Hematopoietic multipotent progenitor cell treated with erythropoietin and hydrocortisone succinate and interleukin-3 and kit ligand, for 4 days (in vitro differentiated cells): ENCODE measurements around the gene ATG16L1.

Experiments
- DNase-seq: peaks from one replicate; pipeline ENCODE4 v3.0.0-alpha.2; 2015

The ATG16L1 gene

GRCh38 chr2:233251306-233252116 lies at the start of gene ATG16L1:
ATG16L1 (plus strand) TSS chr2:233251673; CDS start chr2:233251828, 155 bp downstream.
- DNase-seq = peak; percentile 99

GRCh38 chr2:233202531-233202944 lies 48.9 kb upstream of the ATG16L1 start:
- no peak for DNase-seq

DNA sequence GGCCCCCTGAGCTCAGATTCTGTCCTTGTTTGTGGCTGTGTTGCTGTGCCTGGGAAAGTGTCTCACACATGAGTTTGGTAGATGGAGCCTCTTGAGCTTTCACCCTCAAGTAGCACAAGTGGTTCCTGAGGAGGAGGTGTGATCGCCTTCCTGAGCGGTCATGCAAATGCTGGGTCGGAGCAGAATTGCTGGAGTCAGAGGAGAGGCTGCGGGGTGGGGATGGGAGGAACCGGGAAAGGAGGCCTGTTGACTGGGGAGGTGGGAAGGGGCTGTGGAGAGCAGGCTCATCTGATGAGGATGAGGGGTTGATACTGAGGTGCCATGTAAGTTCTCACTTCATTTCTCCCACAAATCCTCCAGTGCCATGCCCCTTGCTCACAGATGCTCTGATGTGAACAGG lies 48.4 kb upstream of the ATG16L1 start:
- no peak for DNase-seq

DNA sequence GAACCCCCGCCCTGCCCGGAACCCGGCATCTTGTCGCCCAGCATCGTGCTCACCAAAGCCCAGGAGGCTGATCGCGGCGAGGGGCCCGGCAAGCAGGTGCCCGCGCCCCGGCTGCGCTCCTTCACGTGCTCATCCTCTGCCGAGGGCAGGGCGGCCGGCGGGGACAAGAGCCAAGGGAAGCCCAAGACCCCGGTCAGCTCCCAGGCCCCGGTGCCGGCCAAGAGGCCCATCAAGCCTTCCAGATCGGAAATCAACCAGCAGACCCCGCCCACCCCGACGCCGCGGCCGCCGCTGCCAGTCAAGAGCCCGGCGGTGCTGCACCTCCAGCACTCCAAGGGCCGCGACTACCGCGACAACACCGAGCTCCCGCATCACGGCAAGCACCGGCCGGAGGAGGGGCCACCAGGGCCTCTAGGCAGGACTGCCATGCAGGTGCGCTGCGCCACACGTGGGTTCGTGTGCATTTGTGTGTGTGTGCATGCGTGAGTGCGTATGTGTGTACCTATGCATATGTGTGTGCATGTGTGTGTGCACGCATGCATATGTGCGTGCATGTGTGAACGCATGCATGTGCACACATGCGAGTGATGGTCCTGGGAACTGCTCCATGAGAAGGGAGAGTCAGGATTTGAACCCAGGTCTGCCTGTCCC lies 47.1 kb upstream of the ATG16L1 start:
- DNase-seq = no peak

DNA sequence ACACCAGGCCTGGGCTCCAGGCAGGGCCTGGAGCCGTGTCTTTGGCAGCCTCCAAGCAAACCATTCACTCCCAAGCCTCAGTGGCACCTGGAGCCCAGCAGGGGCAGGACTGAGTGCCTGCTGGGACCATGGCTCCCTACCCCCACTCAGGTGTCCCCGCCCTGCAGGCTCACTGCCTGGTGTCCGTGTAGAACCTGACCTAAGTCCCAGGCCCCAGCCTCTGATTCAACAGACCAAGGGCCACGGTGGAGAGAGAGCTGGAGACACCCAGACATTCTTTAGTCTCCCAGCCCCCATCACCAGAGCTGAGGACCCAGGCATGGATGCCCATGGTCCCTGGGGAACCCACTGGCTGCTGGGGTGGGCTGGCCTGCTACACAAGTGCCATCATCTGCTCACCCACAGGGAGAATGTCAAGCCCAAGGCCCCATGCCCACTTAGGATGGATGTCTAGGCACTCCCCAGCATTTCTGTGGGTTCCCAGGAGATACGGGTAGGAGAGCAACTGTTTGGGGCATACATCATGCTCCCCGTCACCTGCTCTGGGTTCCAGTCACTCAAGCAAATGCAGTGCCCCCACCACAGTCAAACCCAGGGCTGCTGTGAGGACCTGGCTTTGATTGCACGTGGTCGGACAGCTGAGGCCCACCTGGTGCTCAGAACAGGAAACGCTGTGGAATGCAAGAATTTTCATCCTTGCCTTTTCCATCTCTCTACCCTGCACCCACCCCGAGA lies 42.9 kb upstream of the ATG16L1 start:
- DNase-seq = no peak

- DNase-seq = no peak
These were observed 42.3 kb upstream of the ATG16L1 start for GRCh38 chr2:233209117-233209532.

DNA sequence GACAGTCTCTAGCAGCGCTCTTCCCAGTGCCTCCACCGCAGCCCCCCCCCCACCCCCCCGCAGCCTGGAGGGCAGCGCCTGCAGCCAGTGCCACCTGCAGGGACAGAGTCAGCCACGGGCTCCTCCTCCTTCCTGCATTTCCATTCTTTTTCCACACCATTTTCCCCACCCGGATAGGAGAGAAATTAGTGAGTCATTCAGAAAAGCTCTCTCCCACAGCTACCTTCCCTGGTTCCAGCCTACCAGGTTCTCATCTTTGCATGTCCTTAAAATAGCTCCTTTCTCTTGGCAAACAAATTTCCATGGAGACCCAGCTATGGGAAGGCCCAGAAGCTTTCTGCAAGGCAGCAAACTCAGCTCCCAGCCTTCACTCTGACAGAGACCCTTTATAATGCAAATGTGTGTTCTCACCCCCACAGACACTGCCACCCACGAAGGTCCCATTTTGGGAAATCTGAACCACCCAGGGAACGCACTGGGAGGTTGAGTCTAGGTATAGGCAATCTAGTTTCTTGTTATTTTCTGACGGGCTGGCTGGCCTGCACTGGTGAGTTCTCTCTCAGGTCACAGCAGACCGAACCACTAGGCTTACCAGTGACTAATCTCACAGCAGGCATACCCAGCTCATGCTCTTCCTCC lies 41.8 kb upstream of the ATG16L1 start:
- DNase-seq = no peak

DNA sequence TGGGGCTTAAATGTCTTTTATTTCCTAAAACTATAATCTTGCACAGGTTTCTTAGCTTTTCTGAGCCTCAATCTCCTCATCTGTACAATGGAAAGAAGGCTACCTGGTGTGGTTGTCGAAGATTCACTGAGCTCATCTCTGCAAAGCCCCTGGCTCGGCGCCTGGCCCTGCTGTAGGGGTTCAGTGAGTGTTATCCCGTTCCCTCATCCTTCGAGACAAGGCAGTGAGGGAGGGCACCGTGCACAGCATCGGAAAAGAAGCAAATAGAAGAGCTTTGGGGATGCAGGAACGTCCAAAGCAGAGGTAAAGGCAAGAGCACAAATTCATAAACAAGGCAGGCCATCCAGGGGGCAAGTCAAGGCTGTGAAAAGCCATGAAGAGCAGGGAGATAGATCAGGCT lies 41.2 kb upstream of the ATG16L1 start:
- no peak for DNase-seq

- DNase-seq = no peak
These were observed 40.5 kb upstream of the ATG16L1 start for GRCh38 chr2:233210843-233211547.

GRCh38 chr2:233211548-233211895 lies 40.0 kb upstream of the ATG16L1 start:
- DNase-seq = no peak

DNA sequence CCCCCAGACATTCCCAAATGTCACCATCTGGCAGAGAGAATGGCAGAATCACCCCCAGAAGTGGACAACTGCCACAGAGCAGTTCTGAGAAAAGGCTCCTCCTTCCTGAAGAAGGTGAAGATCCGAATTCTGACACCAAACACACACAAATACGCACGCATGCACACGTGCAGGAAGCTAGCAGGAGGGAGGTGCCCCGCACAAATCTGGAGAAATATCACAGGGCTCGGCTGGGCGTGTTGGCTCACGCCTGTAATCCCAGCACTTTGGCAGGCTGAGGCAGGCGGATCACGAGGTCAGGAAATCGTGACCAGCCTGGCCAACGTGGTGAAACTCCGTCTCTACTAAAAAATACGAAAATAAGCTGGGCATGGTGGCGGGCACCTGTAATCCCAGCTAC lies 38.5 kb upstream of the ATG16L1 start:
- no peak for DNase-seq

GRCh38 chr2:233213975-233214374 lies 37.5 kb upstream of the ATG16L1 start:
- no peak for DNase-seq

DNA sequence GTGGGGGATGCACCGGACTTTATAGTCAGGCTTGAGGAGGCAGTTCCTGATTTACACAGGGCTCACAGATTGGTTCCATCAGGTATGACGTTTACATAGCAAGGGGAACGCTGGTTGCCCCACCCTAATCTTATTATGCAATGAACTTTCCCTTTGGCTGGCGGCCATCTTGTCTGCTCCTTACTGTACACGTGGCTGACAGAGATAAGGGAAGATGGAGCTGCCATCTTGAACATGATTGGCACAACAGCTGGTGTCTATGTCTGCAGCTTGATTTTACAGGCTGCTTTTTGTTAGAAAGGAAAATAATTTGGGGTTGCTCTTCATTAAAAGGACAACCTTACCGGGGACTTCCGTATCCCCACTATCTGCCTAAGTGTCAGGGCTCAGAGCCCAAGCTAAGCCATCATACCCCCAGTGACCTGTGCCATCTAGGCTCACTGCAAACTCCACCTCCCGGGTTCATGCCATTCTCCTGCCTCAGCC lies 33.5 kb upstream of the ATG16L1 start:
- peak; percentile 91 for DNase-seq

GRCh38 chr2:233218836-233219235 lies 32.6 kb upstream of the ATG16L1 start:
- no peak for DNase-seq

DNA sequence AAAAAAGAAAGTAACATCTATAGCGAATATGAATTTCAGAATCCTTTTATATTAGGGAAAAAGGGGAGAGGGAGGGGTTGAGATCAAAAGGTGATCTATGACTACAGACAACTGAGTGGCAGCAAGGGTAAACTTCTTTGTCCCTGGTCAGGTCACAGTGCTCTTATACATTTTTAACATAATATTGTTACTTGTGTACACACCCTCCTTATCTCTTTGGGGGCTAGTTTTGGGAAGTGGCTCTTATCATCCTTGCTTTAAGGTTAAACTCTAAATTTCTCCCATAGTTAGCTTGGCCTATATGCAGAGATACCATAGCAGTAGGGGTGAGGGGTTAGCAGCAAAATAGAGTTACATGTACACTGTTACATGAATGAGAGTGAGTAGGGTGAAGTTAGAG lies 31.6 kb upstream of the ATG16L1 start:
- peak; percentile 53 for DNase-seq

- peak; percentile 47 for DNase-seq
These were observed 30.0 kb upstream of the ATG16L1 start for GRCh38 chr2:233221378-233222063.

GRCh38 chr2:233223059-233223894 lies 28.2 kb upstream of the ATG16L1 start:
- DNase-seq = no peak

GRCh38 chr2:233225230-233226068 lies 26.0 kb upstream of the ATG16L1 start:
- peak; percentile 47 for DNase-seq

DNA sequence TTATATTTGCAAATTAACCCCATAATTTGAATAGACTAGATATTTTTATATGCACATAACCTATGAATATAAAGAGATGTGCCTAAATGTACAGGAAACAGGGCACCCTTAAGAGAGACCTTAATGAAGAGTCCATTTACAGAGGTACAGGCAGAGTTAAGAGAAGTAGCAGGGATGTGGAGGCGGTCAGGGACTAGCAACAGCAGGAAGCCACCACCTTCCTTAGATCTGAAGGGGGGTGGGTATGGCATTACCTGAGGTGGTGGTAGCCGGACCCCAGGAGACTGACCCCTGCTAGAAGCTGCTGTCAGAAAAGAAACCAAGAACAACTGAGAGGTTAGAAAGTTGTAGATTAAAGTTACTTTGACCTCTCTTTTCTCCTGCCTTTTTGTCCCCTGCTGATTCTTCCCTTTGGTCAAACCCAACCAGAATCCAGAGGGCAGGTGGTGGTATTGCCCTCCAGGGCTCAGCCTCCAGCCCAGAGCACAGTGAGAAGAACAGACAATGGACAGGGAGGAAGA lies 24.9 kb upstream of the ATG16L1 start:
- DNase-seq = no peak
